ENCODE measurements around the gene AMBRA1. TPM values are rescaled to one million over a fixed set of nuclear protein-coding genes. Genes with fewer than 3 reads are reported as not detected.

Gene AMBRA1
- total RNA-seq, 4 donors from 2014 or later = 36.0 to 59.2 (median 51.9) TPM

DNA sequence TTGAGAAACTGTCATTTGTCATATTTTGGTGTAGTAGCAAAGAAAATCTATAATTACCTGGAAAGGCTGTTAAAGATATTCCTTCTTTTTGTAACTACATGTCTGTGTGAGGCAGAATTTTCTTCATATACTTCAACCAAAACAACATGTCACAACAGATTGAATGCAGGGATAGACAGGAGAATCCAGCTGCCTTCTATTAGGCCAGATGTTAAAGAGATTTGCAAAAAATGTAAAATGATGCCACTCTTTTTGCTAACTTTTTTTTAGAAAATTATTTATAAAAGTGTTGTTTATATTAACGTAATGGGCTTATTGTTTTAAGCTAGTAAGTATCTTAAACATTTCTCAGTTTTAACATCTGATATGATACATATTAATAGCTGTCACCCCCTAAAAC lies 233.9 kb downstream of the AMBRA1 start:
- TF ChIP-seq, protein P1, sequence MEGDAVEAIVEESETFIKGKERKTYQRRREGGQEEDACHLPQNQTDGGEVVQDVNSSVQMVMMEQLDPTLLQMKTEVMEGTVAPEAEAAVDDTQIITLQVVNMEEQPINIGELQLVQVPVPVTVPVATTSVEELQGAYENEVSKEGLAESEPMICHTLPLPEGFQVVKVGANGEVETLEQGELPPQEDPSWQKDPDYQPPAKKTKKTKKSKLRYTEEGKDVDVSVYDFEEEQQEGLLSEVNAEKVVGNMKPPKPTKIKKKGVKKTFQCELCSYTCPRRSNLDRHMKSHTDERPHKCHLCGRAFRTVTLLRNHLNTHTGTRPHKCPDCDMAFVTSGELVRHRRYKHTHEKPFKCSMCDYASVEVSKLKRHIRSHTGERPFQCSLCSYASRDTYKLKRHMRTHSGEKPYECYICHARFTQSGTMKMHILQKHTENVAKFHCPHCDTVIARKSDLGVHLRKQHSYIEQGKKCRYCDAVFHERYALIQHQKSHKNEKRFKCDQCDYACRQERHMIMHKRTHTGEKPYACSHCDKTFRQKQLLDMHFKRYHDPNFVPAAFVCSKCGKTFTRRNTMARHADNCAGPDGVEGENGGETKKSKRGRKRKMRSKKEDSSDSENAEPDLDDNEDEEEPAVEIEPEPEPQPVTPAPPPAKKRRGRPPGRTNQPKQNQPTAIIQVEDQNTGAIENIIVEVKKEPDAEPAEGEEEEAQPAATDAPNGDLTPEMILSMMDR (IDR thresholded peaks at IDR 0.05) = no peak
- TF ChIP-seq POLR2A (IDR thresholded peaks at IDR 0.05) = no peak
- intact Hi-C loops (cut with DNase I) = no loop called here
- Histone ChIP-seq H3K4me3 (replicated peaks in 1 of 3) (no peak overlapping the region), H3K27me3 (no peaks in the 10 kb centered on the region), H3K9me3 (no peaks in the 10 kb centered on the region), H3K27ac (no peak overlapping the region), H3K4me1 (peaks cover 18 to 24% of the 10 kb centered on the region in 2 donors), H3K36me3 (no peaks in the 10 kb centered on the region)
- DNase-seq = no peak
- WGBS, 2 donors = 70 to 89% methylated on average over 1 of the region's 1 CpG

DNA sequence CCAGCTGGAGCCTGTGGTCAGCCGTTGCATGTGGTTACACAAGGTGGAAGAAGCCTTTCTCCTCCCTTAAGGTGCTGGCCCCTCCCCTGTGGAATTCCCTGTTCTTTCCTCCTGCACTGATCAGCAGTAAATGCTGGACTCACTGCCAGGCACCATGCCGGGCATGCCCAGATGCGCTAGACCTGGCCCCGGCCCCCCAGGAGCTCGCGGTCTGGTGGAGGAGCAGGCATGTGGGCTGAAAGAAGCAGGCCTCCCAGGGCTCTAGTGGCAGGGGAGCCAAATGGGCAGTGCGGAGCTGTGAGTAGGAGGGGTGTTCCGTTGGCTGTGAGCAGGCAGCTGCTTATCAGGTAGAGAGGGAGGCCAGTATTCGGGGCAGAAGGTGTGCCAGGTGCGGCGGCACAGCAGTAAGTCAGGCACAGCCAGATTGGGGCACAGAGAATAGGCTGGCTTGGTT lies 236.3 kb downstream of the AMBRA1 start:
- Histone ChIP-seq H3K27ac (no peak overlapping the region), H3K4me3 (replicated peaks in 1 of 3) (no peak overlapping the region), H3K9me3 (no peaks in the 10 kb centered on the region), H3K4me1 (peaks cover 16 to 19% of the 10 kb centered on the region in 2 donors), H3K36me3 (no peaks in the 10 kb centered on the region), H3K27me3 (no peaks in the 10 kb centered on the region)
- WGBS, 2 donors = 74% methylated on average over 8 of the region's 11 CpGs
- intact Hi-C loops (cut with DNase I) = no loop called here
- TF ChIP-seq, protein P1 (IDR thresholded peaks at IDR 0.05) = no peak
- no peak for TF ChIP-seq POLR2A (IDR thresholded peaks at IDR 0.05)
- DNase-seq = peak; percentile 42 to 48

DNA sequence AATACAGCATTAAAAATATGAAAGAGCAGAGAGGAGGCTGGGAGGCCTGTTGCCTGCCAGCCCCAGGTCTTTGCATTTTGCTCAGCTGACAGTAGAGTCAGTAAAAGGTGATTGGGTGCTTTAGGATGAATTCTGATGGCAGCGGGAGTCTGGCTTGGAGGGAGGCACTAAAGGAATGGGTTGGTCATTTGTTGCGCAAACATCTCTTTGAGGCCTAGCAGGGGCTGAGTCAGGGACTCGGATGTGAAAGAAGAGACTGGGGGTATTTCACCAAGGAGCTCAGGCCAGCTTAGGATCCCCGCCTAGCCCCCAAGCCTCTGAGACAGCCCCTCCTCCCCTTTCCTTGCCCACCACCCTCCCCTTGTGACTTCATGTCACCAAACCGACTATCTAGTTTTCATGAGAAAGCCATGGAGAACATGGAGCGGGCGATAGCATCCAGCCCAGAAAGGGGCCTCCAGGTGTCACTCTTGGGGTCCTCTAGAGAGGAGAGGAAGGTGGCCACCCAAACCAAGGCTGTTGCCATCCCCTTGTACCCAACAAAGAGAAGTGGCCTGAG lies 236.8 kb downstream of the AMBRA1 start:
- Histone ChIP-seq H3K9me3 (no peaks in the 10 kb centered on the region), H3K4me3 (replicated peaks in 1 of 3) (no peak overlapping the region), H3K4me1 (peaks cover 11 to 19% of the 10 kb centered on the region in 2 donors), H3K27ac (no peak overlapping the region), H3K27me3 (no peaks in the 10 kb centered on the region), H3K36me3 (no peaks in the 10 kb centered on the region)
- intact Hi-C loops (cut with DNase I) = no loop called here
- DNase-seq = no peak
- 86% methylated on average over 7 of the region's 7 CpGs for WGBS, 2 donors
- TF ChIP-seq, protein P1 (IDR thresholded peaks at IDR 0.05) = no peak
- TF ChIP-seq POLR2A (IDR thresholded peaks at IDR 0.05) = no peak

DNA sequence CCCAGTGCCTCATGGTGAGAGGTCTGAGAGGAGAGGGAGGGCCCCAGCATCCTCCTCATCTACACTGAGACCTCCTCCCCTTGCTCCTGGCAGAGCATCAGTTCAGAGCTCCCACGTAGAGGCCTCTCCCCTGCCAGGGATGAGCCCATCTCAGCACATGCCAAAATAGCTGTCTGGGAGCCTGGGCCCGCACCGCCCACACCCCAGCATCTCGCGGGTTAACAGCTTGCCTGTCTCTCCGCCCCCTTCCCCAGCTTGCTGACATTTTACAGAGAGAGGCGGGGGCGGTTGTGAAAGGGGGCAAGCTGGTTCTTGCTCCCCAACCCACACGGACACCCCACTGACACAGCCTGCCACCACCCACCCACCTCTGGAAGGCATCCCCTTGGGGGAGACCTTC lies 240.1 kb downstream of the AMBRA1 start:
- DNase-seq = no peak
- Histone ChIP-seq H3K36me3 (no peaks in the 10 kb centered on the region), H3K4me3 (replicated peaks in 1 of 3) (no peak overlapping the region), H3K27me3 (no peaks in the 10 kb centered on the region), H3K9me3 (no peaks in the 10 kb centered on the region), H3K4me1 (peaks cover 0 to 13% of the 10 kb centered on the region in 2 donors), H3K27ac (no peak overlapping the region)
- TF ChIP-seq POLR2A (IDR thresholded peaks at IDR 0.05) = no peak
- TF ChIP-seq, protein P1 (IDR thresholded peaks at IDR 0.05) = no peak
- 71 to 72% methylated on average over 6 to 8 of the region's 9 CpGs for WGBS, 2 donors
- intact Hi-C loops (cut with DNase I) = no loop called here

DNA sequence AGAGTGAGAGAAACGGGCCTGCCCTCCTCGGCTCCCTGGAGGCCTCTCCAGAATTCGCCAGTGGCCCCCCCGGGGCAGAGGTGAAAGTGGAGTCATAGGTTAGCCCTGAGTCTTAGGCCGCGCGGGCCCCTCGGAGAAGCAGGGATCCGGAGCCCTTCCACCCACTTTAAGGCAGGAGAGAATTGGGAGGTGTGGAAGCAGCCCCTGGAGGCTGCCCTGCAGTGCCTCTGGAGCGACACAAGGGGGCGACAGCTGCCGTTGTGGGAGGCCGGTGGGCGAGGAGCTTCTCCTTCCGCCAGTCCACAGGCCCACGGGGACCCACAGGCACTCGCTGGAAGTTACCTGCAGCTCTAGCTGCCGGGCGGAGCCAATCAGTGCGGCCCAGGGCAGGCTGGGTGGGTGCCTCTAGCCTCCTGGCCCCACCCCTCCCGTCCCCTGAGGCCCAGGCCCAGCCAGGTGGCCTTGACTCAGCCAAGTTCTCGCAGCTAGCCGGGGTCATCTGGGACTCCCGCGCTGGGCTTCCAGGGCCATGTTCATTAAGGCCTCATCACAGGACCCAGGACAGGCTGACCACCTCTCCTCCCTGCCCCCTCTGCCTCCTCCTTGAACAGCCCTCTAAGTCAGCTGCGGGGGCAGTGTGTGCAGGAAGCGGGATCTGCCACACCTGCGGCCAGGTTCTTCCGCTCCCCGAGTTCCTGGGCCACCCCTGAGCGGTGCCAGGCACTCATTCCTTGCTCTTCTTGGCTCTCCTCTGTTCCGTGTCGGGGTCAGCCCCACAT lies 241.6 kb downstream of the AMBRA1 start:
- H3K4me3 ChIP-seq (replicated peaks in 1 of 3) = no peak overlapping the region
- H3K4me1 ChIP-seq = peaks cover 6 to 21% of the 10 kb centered on the region in 2 donors
- DNase-seq = no peak
- WGBS, 2 donors = 72 to 84% methylated on average over 11 to 15 of the region's 33 CpGs
- intact Hi-C loops (cut with DNase I) = no loop called here
- no peaks in the 10 kb centered on the region for H3K27me3 ChIP-seq
- TF ChIP-seq POLR2A (IDR thresholded peaks at IDR 0.05) = no peak
- TF ChIP-seq, protein P1 (IDR thresholded peaks at IDR 0.05) = peak; percentile 14 to 66 (median 35)
- no peaks in the 10 kb centered on the region for H3K36me3 ChIP-seq
- no peaks in the 10 kb centered on the region for H3K9me3 ChIP-seq
- H3K27ac ChIP-seq = no peak overlapping the region
